Thoracic aorta (tissue), 2 donors: ENCODE measurements around the gene PAFAH2. TPM values are rescaled to one million over a fixed set of nuclear protein-coding genes. Genes with fewer than 3 reads are reported as not detected.
"Not testable (repeated sequence)": the region's sequence is repeated elsewhere in the genome, so short reads cannot be mapped to it uniquely, and the experiment has no call there.

Experiments
- ATAC-seq: fragments of 150-250 bp; one replicate; pipeline ENCODE4 v1.8.0; 2017; ENCODE audit warnings: low read depth; ENCODE audit not compliant: insufficient number of reproducible peaks, low FRiP score
- DNase-seq: peaks from one replicate; pipeline ENCODE4 v3.0.0-alpha.2; 2020; ENCODE audit warnings: low spot score
- H3K27ac ChIP-seq, 2 donors: fragments of 200-600 bp; sonication (generic); 1 replicate in 1 of 2; 2 replicates in 1 of 2; pipeline ENCODE4 v1.5.1; 2016; ENCODE audit warnings: mild to moderate bottlenecking in 2 of 2, moderate library complexity in 2 of 2
- H3K27me3 ChIP-seq: fragments of 200-600 bp; sonication (generic); replicated peaks from 2 replicates; pipeline ENCODE4 v1.6.0; 2016; ENCODE audit warnings: mild to moderate bottlenecking; ENCODE audit not compliant: insufficient read depth
- H3K36me3 ChIP-seq: fragments of 200-600 bp; sonication (generic); one replicate; pipeline ENCODE4 v1.5.1; 2016
- H3K4me1 ChIP-seq, 2 donors: fragments of 200-600 bp; sonication (generic); 1 replicate in 1 of 2; 2 replicates in 1 of 2; pipeline versions ENCODE4 v1.5.1 to v1.6.0; 2016; ENCODE audit warnings: low read depth in 2 of 2, mild to moderate bottlenecking in 1 of 2; ENCODE audit not compliant: control insufficient read depth in 1 of 2
- H3K4me3 ChIP-seq: fragments of 200-600 bp; sonication (generic); 2 replicates; pipeline ENCODE4 v1.5.1; 2016; ENCODE audit warnings: mild to moderate bottlenecking
- H3K9me3 ChIP-seq: fragments of 200-600 bp; sonication (generic); 2 replicates; pipeline ENCODE4 v1.5.1; 2016
- CTCF ChIP-seq: fragments of 200-600 bp; sonication (generic); IDR thresholded peaks from one replicate; pipeline ENCODE4 v1.5.1; 2019; ENCODE audit warnings: antibody characterized with exemption
- total RNA-seq, 2 donors: library from RNA; depleted of rRNA; stranded (reverse); fragments of >200 nt; gene quantifications; one replicate each; pipeline versions ENCODE4 v1.1.0 to v1.2.3, GENCODE V29; 2016

Gene PAFAH2
- total RNA-seq, 2 donors from 2014 or later = 3.6 to 6.9 TPM

- no peak overlapping the region for H3K27ac ChIP-seq
- DNase-seq = no peak
- no peak for ATAC-seq
- no peaks in the 10 kb centered on the region for H3K9me3 ChIP-seq
- H3K4me1 ChIP-seq = no peaks in the 10 kb centered on the region
- H3K27me3 ChIP-seq = no peaks in the 10 kb centered on the region
- no peak for TF ChIP-seq CTCF
- peaks cover 4% of the 10 kb centered on the region for H3K36me3 ChIP-seq
- H3K4me3 ChIP-seq = no peak overlapping the region
These were observed 44.9 kb downstream of the PAFAH2 start for GRCh38 chr1:25952841-25953401.

GRCh38 chr1:25948641-25949040 lies 49.2 kb downstream of the PAFAH2 start:
- TF ChIP-seq CTCF = no peak
- ATAC-seq = no peak
- no peak overlapping the region for H3K27ac ChIP-seq
- H3K4me3 ChIP-seq = no peak overlapping the region
- H3K27me3 ChIP-seq = no peaks in the 10 kb centered on the region
- H3K4me1 ChIP-seq = no peaks in the 10 kb centered on the region
- H3K9me3 ChIP-seq = peaks cover 5% of the 10 kb centered on the region
- no peaks in the 10 kb centered on the region for H3K36me3 ChIP-seq
- DNase-seq = no peak

GRCh38 chr1:25947027-25947426 lies 50.8 kb downstream of the PAFAH2 start:
- H3K27ac ChIP-seq = no peak overlapping the region
- no peak for ATAC-seq
- no peaks in the 10 kb centered on the region for H3K4me1 ChIP-seq
- DNase-seq = no peak
- H3K27me3 ChIP-seq = no peaks in the 10 kb centered on the region
- TF ChIP-seq CTCF = no peak
- H3K36me3 ChIP-seq = no peaks in the 10 kb centered on the region
- H3K9me3 ChIP-seq = peaks cover 9% of the 10 kb centered on the region
- H3K4me3 ChIP-seq = no peak overlapping the region

- ATAC-seq (no peak), DNase-seq (no peak)
- Histone ChIP-seq H3K4me3 (no peak overlapping the region), H3K27me3 (no peaks in the 10 kb centered on the region), H3K36me3 (no peaks in the 10 kb centered on the region), H3K4me1 (no peaks in the 10 kb centered on the region), H3K27ac (no peak overlapping the region), H3K9me3 (peaks cover 9% of the 10 kb centered on the region)
- TF ChIP-seq CTCF = no peak
These were observed 52.1 kb downstream of the PAFAH2 start for GRCh38 chr1:25945761-25946160.

- Histone ChIP-seq H3K4me1 (no peaks in the 10 kb centered on the region), H3K4me3 (no peak overlapping the region), H3K36me3 (no peaks in the 10 kb centered on the region), H3K27ac (no peak overlapping the region), H3K27me3 (no peaks in the 10 kb centered on the region), H3K9me3 (peaks cover 9% of the 10 kb centered on the region)
- ATAC-seq (no peak), DNase-seq (no peak)
- no peak for TF ChIP-seq CTCF
These were observed 52.9 kb downstream of the PAFAH2 start for GRCh38 chr1:25944986-25945385.

GRCh38 chr1:25943511-25943910 lies 54.4 kb downstream of the PAFAH2 start:
- not testable (repeated sequence) for H3K9me3 ChIP-seq, H3K4me3 ChIP-seq, ATAC-seq, DNase-seq, H3K4me1 ChIP-seq, H3K27ac ChIP-seq, H3K27me3 ChIP-seq, H3K36me3 ChIP-seq
